ENCODE results near the gene ASCL4. TPM values are rescaled to one million over a fixed set of nuclear protein-coding genes. Genes with fewer than 3 reads are reported as not detected.

ASCL4 gene
- total RNA-seq, 1 experiment from 2014 or later, result not detected

GRCh38 chr12:107791465-107792089 is 17.1 kb downstream of the ASCL4 start:
- ATAC-seq (no peak), DNase-seq (ENCODE audit: low read depth, low spot score) (no peak)
- ChIA-PET CTCF (no interaction called here), POLR2A (no interaction called here)
- H3K9me3 ChIP-seq (ENCODE audit: control insufficient read depth, insufficient read depth, low read depth, low read length), result peaks cover 3% of the 10 kb centered on the region; the same call in 1 of the 2 replicates
- peaks cover 11% of the 10 kb centered on the region for H3K27me3 ChIP-seq (ENCODE audit: control insufficient read depth, insufficient read depth, low read length)
- H3K4me3 ChIP-seq (ENCODE audit: low read depth in 2 of 2, low read length in 2 of 2), result no peak overlapping the region
- in situ Hi-C loops (cut with HindIII; ENCODE audit: low pct_unique_long_range_greater_than_20kb, low sequenced_read_pairs) (no loop called here), intact Hi-C loops (cut with micrococcal nuclease; ENCODE audit: unreplicated experiment) (no loop called here)
- no peaks in the 10 kb centered on the region for H3K4me1 ChIP-seq (ENCODE audit: control insufficient read depth, insufficient read depth, low read length)
- BruUV-seq (replicated peaks), result no TSS peak
- no peak for TF ChIP-seq POLR2AphosphoS5 (IDR thresholded peaks at IDR 0.05; ENCODE audit: low read depth, low read length)
- TF ChIP-seq, protein P1, sequence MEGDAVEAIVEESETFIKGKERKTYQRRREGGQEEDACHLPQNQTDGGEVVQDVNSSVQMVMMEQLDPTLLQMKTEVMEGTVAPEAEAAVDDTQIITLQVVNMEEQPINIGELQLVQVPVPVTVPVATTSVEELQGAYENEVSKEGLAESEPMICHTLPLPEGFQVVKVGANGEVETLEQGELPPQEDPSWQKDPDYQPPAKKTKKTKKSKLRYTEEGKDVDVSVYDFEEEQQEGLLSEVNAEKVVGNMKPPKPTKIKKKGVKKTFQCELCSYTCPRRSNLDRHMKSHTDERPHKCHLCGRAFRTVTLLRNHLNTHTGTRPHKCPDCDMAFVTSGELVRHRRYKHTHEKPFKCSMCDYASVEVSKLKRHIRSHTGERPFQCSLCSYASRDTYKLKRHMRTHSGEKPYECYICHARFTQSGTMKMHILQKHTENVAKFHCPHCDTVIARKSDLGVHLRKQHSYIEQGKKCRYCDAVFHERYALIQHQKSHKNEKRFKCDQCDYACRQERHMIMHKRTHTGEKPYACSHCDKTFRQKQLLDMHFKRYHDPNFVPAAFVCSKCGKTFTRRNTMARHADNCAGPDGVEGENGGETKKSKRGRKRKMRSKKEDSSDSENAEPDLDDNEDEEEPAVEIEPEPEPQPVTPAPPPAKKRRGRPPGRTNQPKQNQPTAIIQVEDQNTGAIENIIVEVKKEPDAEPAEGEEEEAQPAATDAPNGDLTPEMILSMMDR (IDR thresholded peaks at IDR 0.05), result no peak
- TF ChIP-seq SIN3A (IDR thresholded peaks at IDR 0.05; ENCODE audit: borderline replicate concordance, insufficient read depth, low read depth, low read length), result no peak
- no peak overlapping the region for H3K27ac ChIP-seq (ENCODE audit: low read length)
- H3K36me3 ChIP-seq (ENCODE audit: control insufficient read depth, insufficient read depth, low read length), result no peaks in the 10 kb centered on the region

GRCh38 chr12:107794451-107794850 is 19.9 kb downstream of the ASCL4 start:
- Histone ChIP-seq H3K27me3 (ENCODE audit: control insufficient read depth, insufficient read depth, low read length) (peaks cover 9% of the 10 kb centered on the region), H3K4me1 (ENCODE audit: control insufficient read depth, insufficient read depth, low read length) (no peaks in the 10 kb centered on the region), H3K4me3 (ENCODE audit: low read depth in 2 of 2, low read length in 2 of 2) (no peak overlapping the region), H3K36me3 (ENCODE audit: control insufficient read depth, insufficient read depth, low read length) (no peaks in the 10 kb centered on the region), H3K9me3 (ENCODE audit: control insufficient read depth, insufficient read depth, low read depth, low read length) (peaks cover 3% of the 10 kb centered on the region; the same call in 1 of the 2 replicates), H3K27ac (ENCODE audit: low read length) (no peak overlapping the region)
- ChIA-PET POLR2A (no interaction called here), CTCF (no interaction called here)
- no peak for TF ChIP-seq TCF7L2 (IDR thresholded peaks at IDR 0.05; ENCODE audit: low read depth, low read length)
- no peak for TF ChIP-seq SIN3A (IDR thresholded peaks at IDR 0.05; ENCODE audit: borderline replicate concordance, insufficient read depth, low read depth, low read length)
- no peak for TF ChIP-seq POLR2AphosphoS5 (IDR thresholded peaks at IDR 0.05; ENCODE audit: low read depth, low read length)
- TF ChIP-seq, protein P1 (IDR thresholded peaks at IDR 0.05), result no peak
- TF ChIP-seq, protein P2, sequence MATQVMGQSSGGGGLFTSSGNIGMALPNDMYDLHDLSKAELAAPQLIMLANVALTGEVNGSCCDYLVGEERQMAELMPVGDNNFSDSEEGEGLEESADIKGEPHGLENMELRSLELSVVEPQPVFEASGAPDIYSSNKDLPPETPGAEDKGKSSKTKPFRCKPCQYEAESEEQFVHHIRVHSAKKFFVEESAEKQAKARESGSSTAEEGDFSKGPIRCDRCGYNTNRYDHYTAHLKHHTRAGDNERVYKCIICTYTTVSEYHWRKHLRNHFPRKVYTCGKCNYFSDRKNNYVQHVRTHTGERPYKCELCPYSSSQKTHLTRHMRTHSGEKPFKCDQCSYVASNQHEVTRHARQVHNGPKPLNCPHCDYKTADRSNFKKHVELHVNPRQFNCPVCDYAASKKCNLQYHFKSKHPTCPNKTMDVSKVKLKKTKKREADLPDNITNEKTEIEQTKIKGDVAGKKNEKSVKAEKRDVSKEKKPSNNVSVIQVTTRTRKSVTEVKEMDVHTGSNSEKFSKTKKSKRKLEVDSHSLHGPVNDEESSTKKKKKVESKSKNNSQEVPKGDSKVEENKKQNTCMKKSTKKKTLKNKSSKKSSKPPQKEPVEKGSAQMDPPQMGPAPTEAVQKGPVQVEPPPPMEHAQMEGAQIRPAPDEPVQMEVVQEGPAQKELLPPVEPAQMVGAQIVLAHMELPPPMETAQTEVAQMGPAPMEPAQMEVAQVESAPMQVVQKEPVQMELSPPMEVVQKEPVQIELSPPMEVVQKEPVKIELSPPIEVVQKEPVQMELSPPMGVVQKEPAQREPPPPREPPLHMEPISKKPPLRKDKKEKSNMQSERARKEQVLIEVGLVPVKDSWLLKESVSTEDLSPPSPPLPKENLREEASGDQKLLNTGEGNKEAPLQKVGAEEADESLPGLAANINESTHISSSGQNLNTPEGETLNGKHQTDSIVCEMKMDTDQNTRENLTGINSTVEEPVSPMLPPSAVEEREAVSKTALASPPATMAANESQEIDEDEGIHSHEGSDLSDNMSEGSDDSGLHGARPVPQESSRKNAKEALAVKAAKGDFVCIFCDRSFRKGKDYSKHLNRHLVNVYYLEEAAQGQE (IDR thresholded peaks at IDR 0.05; ENCODE audit: insufficient read depth in 1 of 2, low read depth in 2 of 2, low read length in 1 of 2), result no peak
- intact Hi-C loops (cut with micrococcal nuclease; ENCODE audit: unreplicated experiment), result no loop called here
- DNase-seq (ENCODE audit: low read depth, low spot score), result no peak
- in situ Hi-C loops (cut with HindIII; ENCODE audit: low pct_unique_long_range_greater_than_20kb, low sequenced_read_pairs), result no loop called here
- no TSS peak for BruUV-seq (replicated peaks)
- no peak for ATAC-seq
